C4-2B (cell line): ENCODE measurements around the gene CADM1.

Experiments used
- H3K27ac ChIP-seq: fragments of 450-650 bp; 2 replicates; pipeline ENCODE4 v1.5.1; 2017
- CTCF ChIP-seq: fragments of 450-650 bp; conservative IDR thresholded peaks from 2 replicates; pipeline ENCODE4 v1.5.1; 2017; ENCODE audit warnings: mild to moderate bottlenecking
- ZFX ChIP-seq: fragments of 450-650 bp; IDR thresholded peaks from 2 replicates; pipeline ENCODE4 v1.6.1; 2017

CADM1 gene

DNA sequence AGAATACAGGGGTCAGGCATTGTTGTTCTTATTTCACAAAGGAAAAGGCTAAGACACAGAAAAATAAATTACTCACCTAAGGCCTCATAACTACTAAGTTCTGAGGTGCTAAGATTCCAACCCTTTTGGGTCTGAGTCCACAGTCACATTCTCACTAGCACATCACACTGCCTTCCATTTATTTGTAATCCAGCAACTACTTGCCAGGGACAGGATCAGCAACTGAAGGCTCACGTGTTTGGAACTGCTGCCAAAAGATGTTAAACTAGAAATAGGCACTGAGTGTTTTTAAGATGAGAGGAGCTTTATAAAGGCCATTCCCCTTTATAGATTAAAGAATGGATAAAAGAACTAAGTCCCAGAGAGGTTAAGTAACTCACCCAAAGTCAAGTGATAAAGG lies 58.0 kb downstream of the CADM1 start:
- TF ChIP-seq ZFX, result no peak
- no peak for TF ChIP-seq CTCF
- H3K27ac ChIP-seq, result no peak overlapping the region

DNA sequence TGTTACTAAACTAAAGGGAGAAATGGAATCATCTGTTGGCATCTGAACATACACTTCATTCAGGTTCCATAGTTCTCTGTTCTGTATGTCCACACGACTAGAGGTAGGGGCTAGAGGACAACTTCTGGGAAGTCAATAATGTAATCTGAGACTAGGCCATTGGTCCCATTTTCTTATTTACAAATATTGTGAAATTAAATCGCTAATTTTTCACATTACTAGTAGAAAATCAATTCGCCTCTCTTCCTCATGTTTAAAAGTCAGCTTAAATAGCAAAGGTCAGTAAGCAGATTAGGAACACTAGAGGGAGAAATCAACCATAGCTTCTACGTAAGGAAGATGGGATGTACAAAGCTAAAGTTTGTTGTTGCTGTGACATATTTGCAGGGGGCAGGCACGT lies 59.7 kb downstream of the CADM1 start:
- TF ChIP-seq ZFX, result no peak
- no peak for TF ChIP-seq CTCF

GRCh38 chr11:115439969-115440540 lies 64.2 kb downstream of the CADM1 start:
- no peak overlapping the region for H3K27ac ChIP-seq
- TF ChIP-seq ZFX (no peak), CTCF (no peak)

More for the DNA sequence above, 59.7 kb downstream of the CADM1 start:
- no peak overlapping the region for H3K27ac ChIP-seq

- TF ChIP-seq ZFX (no peak), CTCF (no peak)
- H3K27ac ChIP-seq, result no peak overlapping the region
These were observed 64.8 kb downstream of the CADM1 start for GRCh38 chr11:115439385-115439784.

DNA sequence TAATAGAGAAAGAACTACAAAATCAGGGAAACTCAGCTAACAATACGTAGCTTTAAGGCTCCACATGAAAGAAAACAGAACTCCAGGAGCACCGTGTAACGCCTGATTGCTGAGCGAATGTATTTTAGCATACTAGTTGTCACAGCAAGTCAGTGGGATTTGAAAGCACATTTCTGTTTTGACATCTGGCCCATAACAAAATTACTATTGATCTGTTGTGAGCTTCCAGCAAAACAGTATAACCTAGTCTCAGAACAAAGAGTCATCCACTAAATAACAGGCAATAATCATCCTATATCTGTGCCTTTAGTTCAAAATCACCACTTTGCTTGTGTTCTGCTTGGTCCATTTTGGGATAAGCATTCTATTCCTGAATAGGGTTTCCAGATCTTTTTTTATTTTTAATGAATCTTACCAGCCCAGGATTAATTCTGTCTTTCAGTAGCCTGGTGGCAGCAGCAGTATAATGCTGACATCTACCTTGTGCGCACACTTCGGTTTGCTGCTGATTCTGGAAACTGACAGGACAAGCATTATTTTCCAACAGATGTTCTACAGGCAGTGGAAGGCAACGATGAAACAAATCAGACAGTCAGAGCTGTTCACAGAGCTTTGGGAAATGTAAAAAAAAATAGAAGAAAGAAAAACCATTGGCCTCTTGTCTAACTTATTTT lies 66.2 kb downstream of the CADM1 start:
- H3K27ac ChIP-seq, result no peak overlapping the region
- TF ChIP-seq ZFX (no peak), CTCF (no peak)

DNA sequence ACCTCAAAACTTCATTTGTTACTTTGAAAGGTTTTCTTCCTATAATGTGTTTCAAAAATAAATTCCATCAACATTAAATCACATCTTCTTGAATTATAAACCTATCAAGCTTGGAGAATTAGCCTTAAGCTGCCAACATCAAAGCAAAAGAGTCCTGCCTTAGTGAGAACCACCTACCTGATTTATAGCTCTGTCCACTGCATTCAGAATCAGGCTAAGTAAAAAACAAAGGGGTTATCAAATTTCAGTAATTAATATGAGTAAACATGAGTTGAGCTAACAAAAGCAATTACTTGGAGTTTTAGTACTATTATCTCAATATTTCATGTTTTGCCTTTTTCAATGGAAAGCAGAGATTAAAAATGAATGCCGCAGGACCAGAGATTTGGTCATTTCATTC lies 73.9 kb downstream of the CADM1 start:
- TF ChIP-seq ZFX, result no peak
- TF ChIP-seq CTCF, result no peak
- H3K27ac ChIP-seq, result no peak overlapping the region

DNA sequence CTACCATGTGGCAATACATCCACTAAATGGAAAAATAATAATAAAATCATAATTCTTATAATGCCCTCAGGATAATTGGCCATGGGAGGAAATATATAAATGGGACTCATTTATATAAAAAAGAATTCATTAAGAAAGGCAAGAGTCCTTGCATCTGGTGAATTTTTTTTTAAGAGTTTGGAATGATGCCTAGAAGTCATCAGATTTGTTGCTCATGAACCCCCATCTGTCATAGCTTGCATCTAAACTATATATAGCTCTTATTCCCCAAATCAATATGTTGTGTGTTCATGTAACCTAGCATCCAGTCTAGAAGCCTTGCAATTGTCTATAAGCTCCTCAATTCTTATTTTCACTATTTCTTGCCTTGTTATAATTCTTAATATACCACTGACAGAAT lies 75.9 kb downstream of the CADM1 start:
- TF ChIP-seq CTCF (no peak), ZFX (no peak)
- H3K27ac ChIP-seq, result no peak overlapping the region
